Choroid plexus epithelial cell (primary cell): Measurements from ENCODE around the gene TRIP4.

Source experiments
- DNase-seq: peaks from one replicate; pipeline ENCODE4 v3.0.0-alpha.2; 2010; ENCODE audit warnings: low read depth
- H3K4me3 ChIP-seq: 2 replicates; pipeline ENCODE4 v1.5.1; 2011; ENCODE audit warnings: low read depth, mild to moderate bottlenecking, control low read depth, low read length, moderate library complexity
- TF ChIP-seq, protein P1 (sequence below): conservative IDR thresholded peaks from 2 replicates; pipeline ENCODE4 v1.5.1; 2011; ENCODE audit warnings: low read depth, mild to moderate bottlenecking, control low read depth, inconsistent platforms, low read length, moderate library complexity

Gene TRIP4

DNA sequence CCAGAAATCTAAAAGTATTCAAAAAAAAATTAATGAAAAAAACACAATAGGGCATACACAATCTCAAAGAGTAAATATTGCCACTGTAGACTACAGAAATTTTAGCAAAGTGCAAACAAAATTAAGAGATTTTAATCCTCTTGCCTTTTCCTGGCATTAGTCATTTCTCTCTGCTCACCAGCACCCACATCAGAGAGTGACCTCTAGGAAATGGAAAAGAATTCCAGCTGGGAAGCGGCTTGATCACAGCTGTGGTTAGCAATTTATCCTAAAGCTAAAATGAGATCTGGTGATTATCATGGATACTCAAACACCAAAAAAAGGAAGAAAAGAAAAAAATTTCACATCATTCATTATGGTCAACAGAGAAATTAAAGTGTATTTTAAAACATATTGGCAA, 39.2 kb upstream of the TRIP4 start:
- H3K4me3 ChIP-seq = no peak overlapping the region
- no peak for DNase-seq
- TF ChIP-seq, protein P1, sequence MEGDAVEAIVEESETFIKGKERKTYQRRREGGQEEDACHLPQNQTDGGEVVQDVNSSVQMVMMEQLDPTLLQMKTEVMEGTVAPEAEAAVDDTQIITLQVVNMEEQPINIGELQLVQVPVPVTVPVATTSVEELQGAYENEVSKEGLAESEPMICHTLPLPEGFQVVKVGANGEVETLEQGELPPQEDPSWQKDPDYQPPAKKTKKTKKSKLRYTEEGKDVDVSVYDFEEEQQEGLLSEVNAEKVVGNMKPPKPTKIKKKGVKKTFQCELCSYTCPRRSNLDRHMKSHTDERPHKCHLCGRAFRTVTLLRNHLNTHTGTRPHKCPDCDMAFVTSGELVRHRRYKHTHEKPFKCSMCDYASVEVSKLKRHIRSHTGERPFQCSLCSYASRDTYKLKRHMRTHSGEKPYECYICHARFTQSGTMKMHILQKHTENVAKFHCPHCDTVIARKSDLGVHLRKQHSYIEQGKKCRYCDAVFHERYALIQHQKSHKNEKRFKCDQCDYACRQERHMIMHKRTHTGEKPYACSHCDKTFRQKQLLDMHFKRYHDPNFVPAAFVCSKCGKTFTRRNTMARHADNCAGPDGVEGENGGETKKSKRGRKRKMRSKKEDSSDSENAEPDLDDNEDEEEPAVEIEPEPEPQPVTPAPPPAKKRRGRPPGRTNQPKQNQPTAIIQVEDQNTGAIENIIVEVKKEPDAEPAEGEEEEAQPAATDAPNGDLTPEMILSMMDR = no peak

DNA sequence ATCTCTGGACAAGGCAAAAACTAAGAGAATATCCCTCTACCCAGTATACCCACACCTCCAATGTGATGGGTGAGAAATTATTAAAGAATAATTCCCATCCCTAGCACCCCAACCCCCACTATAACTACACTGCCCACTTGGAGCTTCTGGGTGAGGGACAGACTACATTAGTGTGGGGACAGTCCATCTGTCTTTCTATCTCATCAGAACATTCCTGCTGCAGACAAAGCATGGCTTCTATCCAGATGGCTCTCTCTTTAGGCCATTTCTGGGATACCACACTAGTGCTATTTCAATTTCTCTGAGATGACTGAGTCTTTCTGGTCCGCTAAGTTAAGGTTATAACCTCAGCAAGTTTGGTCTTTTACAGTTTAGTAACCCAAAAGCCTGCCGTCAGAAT, 38.3 kb upstream of the TRIP4 start:
- no peak overlapping the region for H3K4me3 ChIP-seq
- no peak for DNase-seq
- TF ChIP-seq, protein P1 = no peak

DNA sequence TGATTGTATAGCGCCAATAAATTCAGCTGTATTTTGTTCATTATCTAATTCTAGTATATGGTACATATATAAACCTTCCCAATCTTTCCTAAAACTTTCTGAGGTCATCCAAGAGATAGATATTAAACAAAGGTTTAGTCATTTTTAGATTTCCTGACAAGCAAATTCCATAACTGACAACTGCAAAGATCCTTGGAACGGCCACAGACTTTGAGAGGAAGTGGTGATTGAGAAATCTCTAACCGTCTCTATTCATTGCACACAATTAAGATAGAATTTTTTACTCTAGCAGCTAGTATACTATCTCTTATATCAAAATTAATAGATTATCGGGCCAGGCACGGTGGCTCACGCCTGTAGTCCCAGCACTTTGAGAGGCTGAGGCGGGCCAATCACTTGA, 36.4 kb upstream of the TRIP4 start:
- no peak for DNase-seq
- H3K4me3 ChIP-seq = no peak overlapping the region
- TF ChIP-seq, protein P1 = no peak

DNA sequence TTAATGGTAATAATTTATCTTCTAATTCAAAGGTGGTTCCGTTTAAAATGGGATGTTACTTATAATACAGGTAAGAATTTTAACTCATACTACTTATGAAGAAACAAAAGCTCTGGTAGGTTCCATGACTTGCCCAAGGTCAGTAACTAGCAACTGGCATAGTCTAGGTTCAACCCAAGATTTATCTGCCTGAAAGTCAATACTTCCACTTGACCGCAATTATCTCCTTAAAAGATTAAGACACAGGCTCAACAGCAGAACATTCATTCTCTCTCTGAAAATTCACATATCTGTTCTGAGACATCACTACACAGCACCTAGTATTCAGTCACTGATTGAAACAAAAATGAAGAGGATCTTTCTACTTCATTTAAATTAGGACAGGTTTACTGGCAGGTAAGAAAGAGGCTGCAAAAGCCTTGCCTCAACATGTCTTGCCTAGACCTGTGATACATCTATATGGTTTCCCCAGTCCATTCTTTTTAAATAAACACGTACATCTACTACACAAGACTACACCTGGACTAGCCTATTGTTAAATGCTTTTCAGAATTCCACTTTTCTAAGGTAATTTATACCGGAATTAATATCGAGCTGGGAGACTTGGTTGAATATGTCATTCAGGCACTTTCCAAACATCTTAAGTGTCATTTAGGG, 32.8 kb upstream of the TRIP4 start:
- TF ChIP-seq, protein P1 = no peak
- DNase-seq = no peak
- peak overlapping the region; percentile 91 for H3K4me3 ChIP-seq

DNA sequence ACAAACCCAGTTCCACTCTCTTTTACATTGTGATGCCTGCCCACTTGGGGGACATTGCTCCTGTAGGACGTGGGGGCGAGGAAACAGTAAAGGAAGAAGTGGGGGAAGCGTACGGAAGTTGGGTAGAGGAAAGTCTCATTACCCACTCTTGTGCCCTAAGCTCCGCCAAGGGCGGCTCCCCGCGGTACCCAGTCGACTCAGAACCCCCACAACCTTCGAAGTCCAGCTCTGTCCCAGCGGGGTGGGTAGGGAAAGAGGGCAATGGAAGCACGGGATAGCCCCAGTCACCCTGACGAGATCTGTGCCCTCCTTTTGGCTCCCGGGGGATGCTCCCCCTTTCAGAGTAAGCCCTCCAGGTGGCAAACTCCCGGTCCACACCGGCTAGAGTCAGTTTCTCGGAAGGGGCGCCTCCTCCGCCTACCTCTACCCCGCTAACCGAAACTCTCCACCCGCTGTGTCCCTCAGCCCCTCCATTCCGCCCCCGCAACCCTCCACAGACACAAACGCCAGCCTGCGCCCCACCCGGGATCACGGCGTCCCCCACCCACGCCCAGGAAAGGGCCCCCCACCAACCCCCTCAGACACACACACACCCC, 32.2 kb upstream of the TRIP4 start:
- no peak for DNase-seq
- H3K4me3 ChIP-seq = peak overlapping the region; percentile 91
- TF ChIP-seq, protein P1 = no peak

DNA sequence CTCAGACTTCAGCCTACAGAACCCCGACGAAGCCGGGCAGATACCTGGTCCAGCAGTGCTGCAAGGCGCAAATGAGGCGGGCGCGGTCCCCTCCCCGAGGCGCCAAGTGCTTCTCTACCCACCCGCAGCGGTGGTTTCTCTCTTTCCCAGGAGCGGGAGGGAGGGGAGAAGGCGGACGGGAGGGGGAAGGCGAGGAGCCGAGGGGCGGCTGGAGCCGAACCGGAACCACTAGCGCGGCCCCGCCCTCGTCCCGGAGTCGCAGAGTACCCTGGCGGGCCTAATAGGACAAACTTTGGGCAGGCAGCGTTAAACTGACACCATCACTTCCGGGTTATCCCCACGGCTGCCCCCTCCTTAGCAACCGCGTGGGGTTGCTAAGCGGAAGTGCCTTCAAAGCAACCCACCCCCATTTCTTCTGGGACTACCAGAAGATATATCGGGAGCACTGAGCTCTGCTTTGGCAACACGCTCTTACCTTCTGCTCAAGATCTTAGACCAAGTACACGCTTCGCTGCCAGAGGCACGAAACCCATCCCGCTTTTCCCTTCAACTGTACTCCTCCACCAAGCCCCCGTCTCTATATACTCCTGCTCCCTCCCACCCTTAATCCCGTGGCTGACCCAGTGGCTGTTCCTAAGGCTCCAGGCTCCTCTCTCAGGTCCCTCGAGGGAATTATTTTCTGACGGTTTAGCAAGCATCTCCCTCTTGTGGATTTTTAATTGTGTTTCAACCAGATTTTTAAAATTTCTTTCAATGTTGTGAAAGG, 31.5 kb upstream of the TRIP4 start, which contains the start of gene CSNK1G1:
Gene CSNK1G1, minus strand, starts transcription at position 230 of the 766 bp plus-strand sequence. CDS start 55,674 bp downstream, outside the sequence.
- peak; percentile 99 for DNase-seq
- peak within 1 kb of the TSS; percentile 91 for H3K4me3 ChIP-seq
- TF ChIP-seq, protein P1 = peak; percentile 66
